Type B pancreatic cell (in vitro differentiated cells): ENCODE measurements around the gene FIGN. TPM values are rescaled to one million over a fixed set of nuclear protein-coding genes. Genes with fewer than 3 reads are reported as not detected.

ENCODE experiments used
- DNase-seq: peaks from one replicate; pipeline ENCODE4 v3.0.0; 2021; ENCODE audit warnings: mixed read lengths; ENCODE audit not compliant: unreplicated experiment; ENCODE audit errors: extremely low spot score
- H3K27ac Mint-ChIP-seq: 2 replicates; pipeline ENCODE4 v1.8.0; 2021; ENCODE audit warnings: mild to moderate bottlenecking, mixed read lengths
- H3K27me3 Mint-ChIP-seq: 2 replicates; pipeline ENCODE4 v1.8.0; 2021; ENCODE audit warnings: mixed read lengths
- H3K36me3 Mint-ChIP-seq: 2 replicates; pipeline ENCODE4 v1.8.0; 2021; ENCODE audit warnings: mixed read lengths
- H3K4me1 Mint-ChIP-seq: one replicate; pipeline ENCODE4 v1.8.0; 2021; ENCODE audit warnings: mixed read lengths; ENCODE audit not compliant: unreplicated experiment
- H3K4me3 Mint-ChIP-seq: 2 replicates; pipeline ENCODE4 v1.8.0; 2021; ENCODE audit warnings: mild to moderate bottlenecking, mixed read lengths
- H3K9me3 Mint-ChIP-seq: 2 replicates; pipeline ENCODE4 v1.8.0; 2021; ENCODE audit warnings: mixed read lengths
- total RNA-seq: library from RNA; stranded (reverse); gene quantifications from 2 replicates; pipeline ENCODE4 v1.2.1, GENCODE V29; 2021; ENCODE audit warnings: low replicate concordance
- TF ChIP-seq, protein P1 (sequence below): fragments of 200-600 bp; sonication (generic); conservative IDR thresholded peaks from 2 replicates; pipeline ENCODE4 v1.5.0; 2021; ENCODE audit warnings: antibody characterized with exemption, mild to moderate bottlenecking

The FIGN gene
- total RNA-seq, 1 donor from 2014 or later, result 19.5 TPM

DNA sequence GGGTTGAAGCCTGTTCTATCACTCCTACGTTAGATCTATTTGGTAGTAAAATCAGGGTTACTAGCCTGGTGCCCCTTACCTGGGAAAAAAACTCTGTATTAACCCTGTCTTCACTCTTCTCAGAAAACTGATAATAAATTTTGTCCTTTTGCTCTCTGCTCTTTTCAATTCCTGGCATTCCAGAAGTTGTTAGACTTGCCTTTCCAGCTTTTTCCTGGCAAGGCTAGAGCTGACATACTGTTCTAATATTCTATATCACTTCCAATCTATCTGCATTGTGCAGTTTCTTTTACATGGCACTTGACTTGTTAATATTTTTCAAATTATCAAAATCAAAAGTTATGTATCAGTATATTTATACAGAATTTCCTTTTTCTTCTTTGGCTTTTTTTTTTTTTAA is 162.2 kb downstream of the FIGN start:
- no peak for DNase-seq
- H3K4me3 Mint-ChIP-seq, result peak overlapping the region; percentile 68
- no peaks in the 10 kb centered on the region for H3K4me1 Mint-ChIP-seq
- no peaks in the 10 kb centered on the region for H3K9me3 Mint-ChIP-seq
- TF ChIP-seq, protein P1, sequence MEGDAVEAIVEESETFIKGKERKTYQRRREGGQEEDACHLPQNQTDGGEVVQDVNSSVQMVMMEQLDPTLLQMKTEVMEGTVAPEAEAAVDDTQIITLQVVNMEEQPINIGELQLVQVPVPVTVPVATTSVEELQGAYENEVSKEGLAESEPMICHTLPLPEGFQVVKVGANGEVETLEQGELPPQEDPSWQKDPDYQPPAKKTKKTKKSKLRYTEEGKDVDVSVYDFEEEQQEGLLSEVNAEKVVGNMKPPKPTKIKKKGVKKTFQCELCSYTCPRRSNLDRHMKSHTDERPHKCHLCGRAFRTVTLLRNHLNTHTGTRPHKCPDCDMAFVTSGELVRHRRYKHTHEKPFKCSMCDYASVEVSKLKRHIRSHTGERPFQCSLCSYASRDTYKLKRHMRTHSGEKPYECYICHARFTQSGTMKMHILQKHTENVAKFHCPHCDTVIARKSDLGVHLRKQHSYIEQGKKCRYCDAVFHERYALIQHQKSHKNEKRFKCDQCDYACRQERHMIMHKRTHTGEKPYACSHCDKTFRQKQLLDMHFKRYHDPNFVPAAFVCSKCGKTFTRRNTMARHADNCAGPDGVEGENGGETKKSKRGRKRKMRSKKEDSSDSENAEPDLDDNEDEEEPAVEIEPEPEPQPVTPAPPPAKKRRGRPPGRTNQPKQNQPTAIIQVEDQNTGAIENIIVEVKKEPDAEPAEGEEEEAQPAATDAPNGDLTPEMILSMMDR, result no peak
- peak overlapping the region; percentile 25 for H3K27ac Mint-ChIP-seq
- H3K36me3 Mint-ChIP-seq, result no peaks in the 10 kb centered on the region
- no peaks in the 10 kb centered on the region for H3K27me3 Mint-ChIP-seq

DNA sequence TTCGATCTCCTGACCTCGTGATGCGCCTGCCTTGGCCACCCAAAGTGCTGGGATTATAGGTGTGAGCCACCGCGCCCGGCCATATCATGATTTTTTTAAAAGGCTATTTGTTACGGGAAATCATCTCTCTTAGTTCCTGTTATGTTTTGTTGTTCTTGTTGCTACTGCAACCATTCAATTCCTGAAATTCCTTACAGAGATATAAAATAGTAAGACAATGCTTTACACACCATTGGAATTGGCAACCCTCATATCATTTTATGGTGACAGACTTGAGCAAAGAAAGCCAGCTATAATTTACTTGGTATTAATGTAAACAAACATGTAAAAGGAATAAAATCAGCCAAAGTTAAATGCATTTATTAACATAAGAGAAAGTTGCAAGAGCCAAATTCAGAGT is 163.0 kb downstream of the FIGN start:
- H3K4me1 Mint-ChIP-seq, result no peaks in the 10 kb centered on the region
- no peak for DNase-seq
- TF ChIP-seq, protein P1, result no peak
- H3K27me3 Mint-ChIP-seq, result no peaks in the 10 kb centered on the region
- no peak overlapping the region for H3K4me3 Mint-ChIP-seq
- H3K36me3 Mint-ChIP-seq, result no peaks in the 10 kb centered on the region
- peak overlapping the region; percentile 48 for H3K27ac Mint-ChIP-seq
- H3K9me3 Mint-ChIP-seq, result no peaks in the 10 kb centered on the region

DNA sequence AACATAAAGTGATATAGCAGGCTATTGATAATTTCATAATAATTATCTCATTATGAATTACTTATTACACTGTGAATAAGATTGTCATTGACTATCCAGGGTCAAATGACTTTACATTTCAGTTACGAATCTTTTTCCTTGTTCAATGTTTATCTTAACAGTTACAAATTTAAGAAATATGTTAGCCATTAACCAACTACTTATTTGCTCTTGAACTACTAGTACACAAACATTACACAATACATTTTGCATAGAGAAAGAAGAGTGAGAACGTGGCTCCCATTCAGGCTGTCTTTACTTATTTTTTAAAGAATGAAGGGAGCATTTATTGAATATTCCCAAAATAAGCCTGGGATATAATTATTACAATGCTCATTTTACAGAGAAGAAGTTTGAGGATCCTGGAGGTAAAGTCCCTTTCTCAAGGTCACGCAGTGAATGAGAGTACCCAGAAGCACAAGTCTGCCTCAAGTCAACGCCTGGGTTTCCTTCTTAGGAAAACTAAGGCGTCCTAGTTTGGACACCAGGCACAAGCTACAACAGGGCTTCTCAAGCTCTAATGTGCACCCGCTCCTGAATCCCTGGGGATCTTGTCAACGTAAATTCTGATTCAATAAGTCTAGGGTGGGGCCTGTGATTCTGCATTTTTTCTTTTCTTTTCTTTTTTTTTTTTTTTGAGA is 164.2 kb downstream of the FIGN start:
- Mint-ChIP-seq H3K4me3 (no peak overlapping the region), H3K27ac (no peak overlapping the region), H3K9me3 (no peaks in the 10 kb centered on the region), H3K4me1 (no peaks in the 10 kb centered on the region), H3K27me3 (no peaks in the 10 kb centered on the region), H3K36me3 (no peaks in the 10 kb centered on the region)
- TF ChIP-seq, protein P1, result no peak
- DNase-seq, result no peak

DNA sequence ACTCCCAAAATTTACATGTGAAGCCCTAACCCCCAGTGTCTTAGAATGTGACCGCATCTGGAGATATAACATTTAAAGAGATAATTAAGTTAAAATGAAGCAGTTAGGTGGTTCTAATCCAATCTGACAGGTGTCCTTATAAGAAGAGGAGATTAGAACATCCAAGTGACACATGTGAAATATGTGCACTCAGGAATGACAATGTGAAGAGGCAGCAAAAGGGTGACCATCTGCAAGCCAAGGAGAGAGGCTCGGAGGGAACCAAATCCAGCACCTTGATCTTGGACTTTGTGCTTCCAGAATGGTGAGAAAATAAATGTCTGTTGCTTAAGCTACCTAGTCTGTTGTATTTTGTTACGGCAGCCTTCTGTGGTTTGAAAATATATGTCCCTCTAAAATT is 165.4 kb downstream of the FIGN start:
- TF ChIP-seq, protein P1, result no peak
- Mint-ChIP-seq H3K27ac (no peak overlapping the region), H3K9me3 (no peaks in the 10 kb centered on the region), H3K4me3 (no peak overlapping the region), H3K36me3 (no peaks in the 10 kb centered on the region), H3K27me3 (no peaks in the 10 kb centered on the region), H3K4me1 (no peaks in the 10 kb centered on the region)
- DNase-seq, result no peak

DNA sequence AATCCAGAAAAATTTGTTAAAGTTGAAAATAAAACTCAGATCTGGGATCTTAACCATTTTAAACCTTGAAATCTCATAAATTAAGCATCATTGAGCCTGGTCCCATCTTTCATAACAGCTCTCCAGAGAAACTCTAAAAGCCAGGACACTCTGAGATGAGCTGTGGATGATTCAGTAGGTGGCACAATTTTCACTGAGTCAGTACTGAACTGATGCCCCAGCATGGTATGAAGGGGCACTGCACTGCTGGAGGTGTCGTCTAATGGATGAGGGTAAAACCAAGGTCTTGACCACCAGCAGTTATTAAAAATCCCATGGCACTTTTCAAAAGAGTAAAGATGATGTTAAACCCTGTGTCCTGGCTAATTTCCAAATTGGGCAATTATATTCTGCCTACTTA is 170.6 kb downstream of the FIGN start:
- Mint-ChIP-seq H3K27ac (no peak overlapping the region), H3K27me3 (no peaks in the 10 kb centered on the region), H3K4me1 (no peaks in the 10 kb centered on the region), H3K9me3 (no peaks in the 10 kb centered on the region), H3K4me3 (no peak overlapping the region), H3K36me3 (no peaks in the 10 kb centered on the region)
- no peak for DNase-seq
- TF ChIP-seq, protein P1, result no peak

DNA sequence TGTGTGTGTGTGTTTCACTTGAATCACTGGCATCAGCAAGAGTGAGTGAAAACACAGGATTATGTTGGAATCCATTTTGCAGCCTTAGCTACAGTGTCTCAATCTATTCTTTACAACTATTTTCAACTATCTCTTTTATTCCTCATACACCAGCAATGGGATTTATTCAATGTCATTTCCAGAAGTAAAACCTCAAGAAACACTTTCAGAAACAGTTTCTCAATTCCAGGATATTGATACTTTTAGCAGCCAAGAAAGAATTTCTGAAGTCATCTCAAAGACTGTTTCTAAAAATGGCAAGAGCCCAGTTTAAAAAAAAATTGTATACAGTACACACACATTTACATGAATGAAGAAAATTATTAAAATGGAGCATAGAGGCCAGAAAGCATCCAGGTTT is 171.6 kb downstream of the FIGN start:
- TF ChIP-seq, protein P1, result no peak
- no peak overlapping the region for H3K27ac Mint-ChIP-seq

More for the DNA sequence above, 171.6 kb downstream of the FIGN start:
- no peak for DNase-seq
- Mint-ChIP-seq H3K36me3 (no peaks in the 10 kb centered on the region), H3K4me3 (no peak overlapping the region), H3K4me1 (no peaks in the 10 kb centered on the region), H3K27me3 (no peaks in the 10 kb centered on the region), H3K9me3 (no peaks in the 10 kb centered on the region)
